HCT116 (cell line): ENCODE results near the gene TVP23A.

Experiments
- CEBPB ChIP-seq: IDR thresholded peaks from 2 replicates; pipeline ENCODE4 v1.6.1; 2012; ENCODE audit warnings: low read depth
- EZH2 ChIP-seq: fragments of 200-600 bp; sonication (generic); IDR thresholded peaks from 2 replicates; pipeline ENCODE4 v1.6.1; 2017; ENCODE audit warnings: antibody characterized with exemption, mixed run types
- EZH2phosphoT487 ChIP-seq: fragments of 200-600 bp; IDR thresholded peaks from 2 replicates; pipeline ENCODE4 v1.6.1; 2018; ENCODE audit warnings: antibody characterized with exemption, borderline replicate concordance
- MAX ChIP-seq: IDR thresholded peaks from 2 replicates; pipeline ENCODE4 v1.6.1; 2012
- POLR2A ChIP-seq: IDR thresholded peaks from 2 replicates; pipeline ENCODE4 v1.7.0; 2011; ENCODE audit warnings: borderline replicate concordance; ENCODE audit not compliant: insufficient read depth, insufficient read length; ENCODE audit errors: extremely low read depth
- POLR2AphosphoS5 ChIP-seq: IDR thresholded peaks from 2 replicates; pipeline ENCODE4 v1.6.1; 2011; ENCODE audit warnings: mild to moderate bottlenecking, low read depth, low read length, moderate library complexity
- RAD21 ChIP-seq: IDR thresholded peaks from 2 replicates; pipeline ENCODE4 v1.6.1; 2012; ENCODE audit warnings: low read depth, mild to moderate bottlenecking
- REST ChIP-seq: IDR thresholded peaks from 2 replicates; pipeline ENCODE4 v1.6.1; 2012; ENCODE audit warnings: low read depth
- YY1 ChIP-seq: IDR thresholded peaks from 2 replicates; pipeline ENCODE4 v1.6.1; 2011; ENCODE audit warnings: low read length, low read depth, moderate library complexity, mild to moderate bottlenecking; ENCODE audit not compliant: insufficient replicate concordance; ENCODE audit errors: extremely low read depth
- ZBTB33 ChIP-seq: IDR thresholded peaks from 2 replicates; pipeline ENCODE4 v1.6.1; 2011; ENCODE audit warnings: mild to moderate bottlenecking, low read length, moderate library complexity; ENCODE audit not compliant: insufficient replicate concordance; ENCODE audit errors: extremely low read depth
- ZNF274 ChIP-seq: fragments of 200-500 bp; sonication (Bioruptor generic); IDR thresholded peaks from 2 replicates; pipeline ENCODE4 v1.6.1; 2014; ENCODE audit warnings: mild to moderate bottlenecking, low read depth, low read length, inconsistent platforms
- TF ChIP-seq, protein P1 (sequence below), 3 experiments: fragments of 200-600 bp in 1 of 3; sonication (generic) in 1 of 3; IDR thresholded peaks in 2 of 3; conservative IDR thresholded peaks in 1 of 3; 2 replicates each; pipeline ENCODE4 v1.5.1; 2012 to 2017; ENCODE audit warnings: low read depth in 2 of 3, low read length in 2 of 3, antibody characterized with exemption in 1 of 3, borderline replicate concordance in 1 of 3, control low read depth in 1 of 3, mild to moderate bottlenecking in 1 of 3, mixed read lengths in 1 of 3, mixed run types in 1 of 3, moderate library complexity in 1 of 3; ENCODE audit not compliant: insufficient read depth in 1 of 3
- TF ChIP-seq, protein P2 (sequence below): IDR thresholded peaks from 2 replicates; pipeline ENCODE4 v1.6.1; 2012

DNA sequence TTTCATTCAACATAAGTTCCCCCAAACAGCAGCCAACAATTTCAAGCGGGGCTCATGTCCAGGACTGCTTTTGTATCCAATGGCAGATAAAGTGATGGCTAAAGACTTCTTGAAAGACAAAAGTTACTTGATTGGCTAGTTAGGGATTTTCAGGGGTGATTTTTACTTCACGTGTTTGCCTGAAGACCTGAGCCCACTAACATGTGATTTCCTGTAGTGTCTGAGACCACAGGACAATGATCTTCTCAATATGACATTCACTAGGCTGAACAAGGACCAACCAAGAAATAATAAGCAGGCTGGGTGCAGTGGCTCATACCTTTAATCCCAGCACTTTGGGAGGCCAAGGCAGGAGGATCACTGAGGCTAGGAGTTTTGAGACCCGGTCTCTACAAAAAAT, 10.4 kb downstream of the TVP23A start:
- TF ChIP-seq, protein P1, sequence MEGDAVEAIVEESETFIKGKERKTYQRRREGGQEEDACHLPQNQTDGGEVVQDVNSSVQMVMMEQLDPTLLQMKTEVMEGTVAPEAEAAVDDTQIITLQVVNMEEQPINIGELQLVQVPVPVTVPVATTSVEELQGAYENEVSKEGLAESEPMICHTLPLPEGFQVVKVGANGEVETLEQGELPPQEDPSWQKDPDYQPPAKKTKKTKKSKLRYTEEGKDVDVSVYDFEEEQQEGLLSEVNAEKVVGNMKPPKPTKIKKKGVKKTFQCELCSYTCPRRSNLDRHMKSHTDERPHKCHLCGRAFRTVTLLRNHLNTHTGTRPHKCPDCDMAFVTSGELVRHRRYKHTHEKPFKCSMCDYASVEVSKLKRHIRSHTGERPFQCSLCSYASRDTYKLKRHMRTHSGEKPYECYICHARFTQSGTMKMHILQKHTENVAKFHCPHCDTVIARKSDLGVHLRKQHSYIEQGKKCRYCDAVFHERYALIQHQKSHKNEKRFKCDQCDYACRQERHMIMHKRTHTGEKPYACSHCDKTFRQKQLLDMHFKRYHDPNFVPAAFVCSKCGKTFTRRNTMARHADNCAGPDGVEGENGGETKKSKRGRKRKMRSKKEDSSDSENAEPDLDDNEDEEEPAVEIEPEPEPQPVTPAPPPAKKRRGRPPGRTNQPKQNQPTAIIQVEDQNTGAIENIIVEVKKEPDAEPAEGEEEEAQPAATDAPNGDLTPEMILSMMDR (IDR thresholded peaks at IDR 0.05 in 2 of 3, conservative IDR thresholded peaks at IDR 0.05 in 1 of 3; ENCODE audit: borderline replicate concordance in 1 of 3, insufficient read depth in 1 of 3, low read depth in 2 of 3, low read length in 2 of 3): no peak
- TF ChIP-seq MAX: no peak
- TF ChIP-seq RAD21: no peak
- no peak for TF ChIP-seq POLR2A
- TF ChIP-seq, protein P2, sequence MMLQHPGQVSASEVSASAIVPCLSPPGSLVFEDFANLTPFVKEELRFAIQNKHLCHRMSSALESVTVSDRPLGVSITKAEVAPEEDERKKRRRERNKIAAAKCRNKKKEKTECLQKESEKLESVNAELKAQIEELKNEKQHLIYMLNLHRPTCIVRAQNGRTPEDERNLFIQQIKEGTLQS: no peak
- TF ChIP-seq CEBPB: no peak
- no peak for TF ChIP-seq EZH2
- TF ChIP-seq YY1: no peak
- TF ChIP-seq REST: no peak
- TF ChIP-seq EZH2phosphoT487: no peak
- TF ChIP-seq ZNF274: no peak
- TF ChIP-seq POLR2AphosphoS5: no peak
- TF ChIP-seq ZBTB33: no peak
